AML-193 (cell line): ENCODE measurements around the gene MAN2B1.

ENCODE experiments used
- DNase-seq, 2 experiments: peaks; one replicate each; lab custom pipeline; 2025; lab: John Stamatoyannopoulos, UW

MAN2B1 gene

GRCh38 chr19:12611361-12611699 is 55.2 kb downstream of the MAN2B1 start:
- no peak for DNase-seq

DNA sequence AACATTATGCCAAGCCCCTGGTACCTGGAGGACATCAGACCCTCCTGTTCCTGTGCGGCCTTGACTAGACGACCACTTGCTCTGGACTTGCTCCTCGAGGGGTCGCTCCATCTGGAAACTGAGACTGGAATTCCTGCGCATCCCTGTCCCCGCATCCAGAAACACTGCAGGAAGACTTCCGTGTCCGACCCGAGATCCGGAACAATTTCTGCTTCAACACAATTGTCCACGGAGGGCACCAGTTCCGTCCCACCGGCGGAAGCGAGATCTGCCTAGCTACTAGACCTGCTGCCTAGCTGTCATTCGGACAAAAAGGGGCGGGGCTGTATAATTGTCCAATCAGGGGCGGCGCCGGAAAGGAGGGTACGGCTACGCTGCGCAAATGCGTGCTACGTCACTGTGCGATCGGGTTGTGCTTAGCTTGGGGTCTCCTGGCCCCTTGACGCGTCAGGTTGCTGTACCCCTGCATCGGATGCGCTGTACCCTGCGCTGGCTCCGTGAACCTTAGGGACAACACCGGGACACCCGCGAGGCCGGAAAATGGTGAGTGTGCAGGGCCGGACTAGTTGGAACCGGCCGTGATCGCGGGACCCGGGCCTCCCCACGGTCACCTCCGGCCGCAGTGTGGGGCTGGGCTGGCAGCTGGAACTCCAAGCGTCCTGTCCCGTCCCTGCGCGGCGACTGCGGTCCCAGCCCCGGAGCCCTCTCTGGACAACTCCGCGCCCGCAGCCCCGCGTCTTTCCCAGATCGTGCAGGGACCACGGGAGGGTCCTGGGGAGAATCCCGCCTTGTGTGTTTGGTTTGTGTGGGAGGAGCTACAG is 55.8 kb downstream of the MAN2B1 start, which contains the start of the genes ZNF490 and ZNF791:
TSS of gene ZNF490 (minus strand) at position 274 of the 821 bp plus-strand sequence. CDS start at position 141, 133 bp downstream.
TSS of gene ZNF791 (plus strand) at position 381 of the 821 bp plus-strand sequence. CDS start at position 541, 160 bp downstream.
- peak; percentile 93 to 96 for DNase-seq

- DNase-seq: no peak
Observed at GRCh38 chr19:12607631-12608030, 58.9 kb downstream of the MAN2B1 start.

DNA sequence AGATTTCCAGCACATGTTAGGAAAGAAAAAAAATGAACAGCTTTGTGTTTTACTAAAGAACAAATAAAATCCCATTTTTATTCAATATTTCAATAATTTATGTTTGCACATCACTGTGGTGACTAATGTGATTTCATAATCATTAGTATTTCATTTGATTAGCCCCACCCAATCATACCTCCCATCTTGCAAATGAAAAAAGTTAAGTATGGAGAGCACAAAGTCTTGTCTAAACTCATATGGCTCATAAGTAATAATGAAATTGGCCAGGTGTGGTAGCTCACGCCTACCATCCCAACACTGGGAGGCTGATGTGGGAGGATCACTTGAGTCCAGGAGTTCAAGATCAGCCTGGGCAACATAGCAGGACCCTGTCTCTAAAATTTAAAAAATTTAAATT is 59.7 kb downstream of the MAN2B1 start:
- no peak for DNase-seq

DNA sequence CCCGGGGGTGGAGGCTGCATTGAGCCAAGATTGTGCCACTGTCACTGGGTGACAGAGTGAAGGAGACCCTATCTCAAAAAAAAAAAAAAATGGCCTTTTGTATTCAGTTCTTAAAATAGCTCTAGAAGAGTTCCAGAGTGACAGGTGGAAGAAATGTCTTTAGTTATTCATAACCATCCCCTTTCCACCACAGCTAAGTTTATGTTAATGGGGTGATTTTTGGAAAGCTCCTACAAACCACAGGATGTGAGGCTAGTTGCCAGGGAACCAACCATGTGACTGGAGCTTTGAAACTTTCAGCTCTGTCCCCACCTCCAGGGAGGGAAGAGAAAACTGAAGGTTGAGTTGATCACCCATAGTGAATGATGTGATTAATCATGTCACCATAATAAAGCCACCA is 62.8 kb downstream of the MAN2B1 start:
- peak in 1 of 2 experiments; percentile 2 for DNase-seq

- no peak for DNase-seq
Observed at GRCh38 chr19:12597594-12597993, 68.9 kb downstream of the MAN2B1 start.

- DNase-seq: no peak
Observed at GRCh38 chr19:12596927-12597548, 69.5 kb downstream of the MAN2B1 start.
